SJCRH30 (cell line): ENCODE data around the gene TH. TPM values are rescaled to one million over a fixed set of nuclear protein-coding genes. Genes with fewer than 3 reads are reported as not detected.

Experiments used
- DNase-seq, 2 experiments: peaks; one replicate each; pipeline ENCODE4 v3.0.0-alpha.2; 2015 to 2020
- H3K27ac ChIP-seq: fragments of 250-450 bp; sonication (Bioruptor Pico); 2 replicates; pipeline ENCODE4 v1.5.1; 2020; ENCODE audit warnings: mild to moderate bottlenecking, moderate library complexity
- H3K27me3 ChIP-seq: fragments of 250-450 bp; sonication (Bioruptor Pico); 2 replicates; pipeline ENCODE4 v1.5.1; 2020; ENCODE audit warnings: mild to moderate bottlenecking, moderate library complexity
- H3K36me3 ChIP-seq: fragments of 250-450 bp; sonication (Bioruptor Pico); 2 replicates; pipeline ENCODE4 v1.5.1; 2020; ENCODE audit warnings: mild to moderate bottlenecking, moderate library complexity
- H3K4me1 ChIP-seq: fragments of 250-450 bp; sonication (Bioruptor Pico); 2 replicates; pipeline ENCODE4 v1.5.1; 2020; ENCODE audit warnings: mild to moderate bottlenecking, moderate library complexity
- H3K4me3 ChIP-seq: fragments of 250-450 bp; sonication (Bioruptor Pico); 2 replicates; pipeline ENCODE4 v1.5.1; 2020; ENCODE audit warnings: mild to moderate bottlenecking, moderate library complexity
- H3K9me3 ChIP-seq: fragments of 250-450 bp; sonication (Bioruptor Pico); replicated peaks from 2 replicates; pipeline ENCODE4 v1.5.1; 2020; ENCODE audit warnings: mild to moderate bottlenecking, moderate library complexity
- total RNA-seq: library from RNA; depleted of rRNA; stranded (reverse); fragments of >200 nt; shearing (Covaris generic); gene quantifications from 2 replicates; pipeline ENCODE4 v1.2.3, GENCODE V29; 2014

The TH gene
- total RNA-seq, 1 experiment from 2014 or later: not detected

DNA sequence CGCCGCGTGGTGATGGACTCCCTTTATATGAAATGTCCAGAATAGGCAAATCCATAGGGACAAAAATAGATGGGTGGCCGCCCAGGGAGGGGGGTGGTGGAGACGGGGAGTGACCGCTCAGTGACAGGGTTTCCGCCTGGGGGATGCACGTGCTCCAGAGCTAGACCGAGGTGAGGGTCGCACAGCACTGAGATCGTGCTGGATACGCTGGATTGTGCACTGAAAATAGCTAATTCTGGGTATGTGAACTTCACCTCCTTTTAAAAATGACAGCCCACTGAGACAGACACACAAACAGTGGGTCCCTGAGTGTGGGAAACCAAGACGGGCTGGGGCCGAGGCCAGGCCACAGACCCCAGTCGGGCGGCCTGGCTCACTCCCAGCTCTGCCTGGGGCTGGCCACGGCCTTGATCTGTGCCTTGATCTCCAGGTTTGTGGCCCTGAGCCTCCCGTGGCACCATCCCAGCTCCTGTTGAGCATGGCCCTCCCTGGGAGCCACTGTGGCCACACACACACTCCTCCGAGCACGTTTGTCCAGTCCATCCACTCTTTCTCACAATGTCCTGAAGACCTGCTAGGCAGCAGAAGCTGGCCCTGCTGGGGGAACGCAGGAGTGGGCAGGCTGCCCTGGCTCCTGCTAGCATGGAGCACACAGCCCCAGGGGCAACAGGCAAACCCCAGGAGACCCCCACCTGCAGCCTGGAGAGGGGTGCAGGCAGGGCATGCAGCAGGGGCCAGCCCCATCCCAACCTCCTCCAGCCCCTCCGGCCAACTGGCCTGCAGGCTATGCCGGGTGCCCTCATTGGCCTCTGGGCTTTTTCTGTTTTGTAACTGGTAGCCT lies 41.0 kb upstream of the TH start:
- H3K27ac ChIP-seq: no peak overlapping the region
- DNase-seq: no peak
- peaks cover 29% of the 10 kb centered on the region for H3K4me1 ChIP-seq
- no peaks in the 10 kb centered on the region for H3K36me3 ChIP-seq
- H3K4me3 ChIP-seq: no peak overlapping the region
- H3K27me3 ChIP-seq: no peaks in the 10 kb centered on the region; the same call in 1 of the 2 replicates
- H3K9me3 ChIP-seq: no peaks in the 10 kb centered on the region

DNA sequence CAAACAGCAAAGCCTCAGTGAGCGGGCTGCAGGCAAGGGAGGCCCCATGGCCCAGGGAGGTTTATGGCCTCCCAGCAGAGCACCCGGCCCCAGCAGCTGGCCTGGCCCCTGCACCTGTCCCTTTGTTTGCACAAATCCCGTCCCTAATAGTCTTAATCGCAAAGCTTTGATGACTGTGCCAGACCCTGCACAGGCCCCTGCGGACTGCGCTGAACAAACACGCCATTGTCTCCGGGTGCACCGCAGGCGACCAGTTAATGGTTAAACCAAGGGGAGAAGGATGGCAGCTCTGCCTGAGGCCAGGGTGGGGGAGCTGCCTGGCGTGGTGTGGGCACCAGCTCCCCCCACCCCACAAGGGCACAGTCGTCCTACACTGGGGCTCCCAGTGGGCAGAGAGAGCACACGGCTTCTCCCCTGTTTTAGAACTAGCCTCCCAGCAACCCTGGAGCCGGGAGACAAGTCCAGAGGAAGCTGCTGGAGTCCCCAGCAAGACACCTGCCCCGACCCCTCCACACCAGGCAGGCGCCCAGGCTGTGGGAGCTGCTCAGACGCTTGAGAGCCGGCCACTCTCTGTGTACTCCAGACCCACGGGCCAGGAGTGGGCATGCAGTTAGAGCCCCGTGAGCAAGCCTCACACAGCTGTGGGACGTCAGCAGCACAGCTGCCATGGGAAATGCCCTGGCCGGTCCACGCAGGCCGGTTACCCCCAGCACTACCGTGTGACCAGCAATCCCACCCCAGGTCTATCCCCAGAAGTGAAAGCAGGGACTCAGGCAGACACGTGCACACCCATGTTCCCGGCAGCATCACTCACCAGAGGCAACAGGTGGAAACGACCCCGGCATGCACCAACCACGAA lies 39.7 kb upstream of the TH start:
- Histone ChIP-seq H3K36me3 (no peaks in the 10 kb centered on the region), H3K9me3 (no peaks in the 10 kb centered on the region), H3K4me1 (peaks cover 29% of the 10 kb centered on the region), H3K27ac (peak overlapping the region; percentile 78), H3K27me3 (no peaks in the 10 kb centered on the region; the same call in 1 of the 2 replicates), H3K4me3 (no peak overlapping the region)
- DNase-seq: peak; percentile 95 to 97

DNA sequence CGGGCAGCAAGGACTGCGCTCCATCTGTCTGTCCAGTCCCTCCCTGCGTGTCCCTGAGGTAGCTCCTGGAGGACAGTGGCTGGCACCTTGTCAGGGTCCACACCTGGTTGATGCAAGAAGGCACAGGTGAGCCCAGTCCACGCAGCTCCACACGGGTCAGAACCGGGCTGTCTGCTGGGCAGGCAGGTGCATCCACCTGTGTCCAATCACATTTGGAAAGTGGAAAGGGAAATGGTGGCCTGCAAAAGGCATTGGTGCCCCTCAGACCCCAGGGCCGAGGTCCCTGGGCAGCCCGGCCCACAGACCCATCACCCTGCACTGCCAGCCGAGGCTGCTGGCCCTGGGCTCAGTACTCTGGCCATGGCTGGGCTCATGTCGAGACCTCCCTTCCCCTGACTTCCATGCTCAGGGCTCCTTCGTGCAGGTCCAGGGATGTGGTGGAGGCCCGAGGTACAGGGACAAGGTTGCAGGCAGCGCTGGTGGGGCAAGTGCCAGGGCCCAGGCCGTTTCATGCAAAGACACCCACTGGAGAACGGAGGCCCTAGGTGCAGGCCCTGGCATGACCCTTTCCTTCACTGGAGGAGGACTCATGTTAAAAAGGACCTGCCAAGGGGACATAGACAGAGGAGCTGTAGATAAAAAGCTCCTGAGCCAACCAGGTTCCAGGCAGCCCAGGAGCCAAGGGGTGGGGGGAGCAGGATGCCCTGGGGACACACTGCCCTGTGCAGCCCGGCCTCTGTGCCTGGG lies 38.9 kb upstream of the TH start:
- Histone ChIP-seq H3K36me3 (no peaks in the 10 kb centered on the region), H3K4me1 (peaks cover 29% of the 10 kb centered on the region), H3K27me3 (no peaks in the 10 kb centered on the region; the same call in 1 of the 2 replicates), H3K27ac (peak overlapping the region; percentile 22; the same call in 1 of the 2 replicates), H3K9me3 (no peaks in the 10 kb centered on the region), H3K4me3 (no peak overlapping the region)
- DNase-seq: no peak

DNA sequence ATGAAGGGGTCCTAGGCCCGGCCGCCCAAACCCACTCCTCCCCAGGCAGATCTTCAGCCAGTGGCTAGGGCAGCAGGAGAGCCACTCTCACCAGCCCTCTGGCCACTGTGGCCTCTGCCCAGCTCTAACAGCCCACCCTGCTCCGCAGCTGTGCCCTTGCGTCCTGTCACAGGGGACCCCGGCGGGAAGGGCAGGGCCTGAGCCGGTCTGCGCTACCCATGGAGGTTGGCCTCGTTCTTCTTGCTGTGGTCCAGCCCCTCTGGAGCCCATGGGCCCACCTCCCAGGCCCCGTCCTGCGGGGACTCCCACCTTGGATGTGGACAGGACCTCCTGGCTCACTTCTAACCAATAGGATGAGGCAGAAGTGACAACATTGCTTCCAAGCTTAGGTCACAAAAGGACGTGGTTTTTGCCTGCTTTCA lies 38.3 kb upstream of the TH start:
- Histone ChIP-seq H3K4me3 (no peak overlapping the region), H3K36me3 (no peaks in the 10 kb centered on the region), H3K27me3 (no peaks in the 10 kb centered on the region; the same call in 1 of the 2 replicates), H3K4me1 (peaks cover 29% of the 10 kb centered on the region), H3K9me3 (no peaks in the 10 kb centered on the region), H3K27ac (no peak overlapping the region)
- peak in 1 of 2 experiments; percentile 10 for DNase-seq

DNA sequence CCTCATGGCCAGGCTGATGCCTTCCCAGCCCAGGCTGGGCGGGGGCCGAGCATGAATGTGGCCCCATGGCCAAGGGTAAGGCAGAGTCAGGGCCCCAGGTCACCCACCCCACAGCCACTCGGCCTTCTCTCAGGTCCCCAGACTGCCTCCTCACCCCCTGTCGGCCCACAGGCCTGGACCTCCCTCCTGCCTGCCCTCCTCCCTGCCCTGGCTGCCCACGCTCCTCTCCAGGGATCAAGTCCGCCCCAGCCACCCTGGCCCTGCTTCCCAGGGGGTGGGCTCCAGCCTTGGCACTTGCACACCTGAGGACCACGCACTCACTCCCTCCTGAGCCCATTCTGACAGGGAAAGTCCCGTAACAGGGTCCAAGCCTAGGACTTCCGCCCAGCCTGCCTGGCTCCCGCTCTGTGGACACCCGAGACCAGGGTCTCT lies 37.8 kb upstream of the TH start:
- no peaks in the 10 kb centered on the region; the same call in 1 of the 2 replicates for H3K27me3 ChIP-seq
- DNase-seq: no peak

DNA sequence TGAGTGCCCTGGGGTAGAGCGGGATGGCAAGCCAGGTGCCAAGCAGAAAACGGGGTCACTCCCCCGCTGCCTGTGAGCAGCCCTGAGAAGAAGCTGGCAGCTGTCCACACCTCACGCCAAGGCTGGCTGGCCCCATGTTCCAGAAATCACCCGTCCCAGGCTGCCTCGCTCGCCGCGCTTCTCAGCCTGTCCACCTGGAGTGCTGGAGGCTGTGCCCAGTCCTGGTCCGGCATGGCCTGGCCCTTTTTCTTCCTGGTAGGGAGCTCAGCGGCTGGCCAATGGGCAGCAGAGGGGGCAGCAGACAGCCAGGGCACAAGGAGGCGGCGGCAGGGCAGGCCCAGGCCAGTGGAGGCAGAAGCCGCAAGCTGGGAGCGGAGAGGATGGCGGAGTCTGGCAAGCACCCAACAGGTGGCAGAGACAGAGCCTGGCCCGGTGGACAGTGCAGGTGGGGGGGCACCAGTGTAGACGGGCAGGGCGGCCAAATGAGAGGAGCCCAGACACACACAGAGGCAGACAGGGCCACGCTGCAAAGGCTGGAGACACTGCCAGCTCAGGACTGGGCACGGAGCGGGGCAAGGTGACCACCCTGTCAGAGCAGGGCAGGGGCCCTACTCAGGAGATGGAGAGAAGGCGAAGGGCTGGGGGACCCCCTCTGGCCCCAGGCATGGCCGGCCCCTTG lies 37.2 kb upstream of the TH start:
- no peak overlapping the region for H3K4me3 ChIP-seq
- peaks cover under 1% of the 10 kb centered on the region; the same call in 1 of the 2 replicates for H3K27me3 ChIP-seq
- no peaks in the 10 kb centered on the region for H3K9me3 ChIP-seq
- peak in 1 of 2 experiments; percentile 13 for DNase-seq
- H3K27ac ChIP-seq: no peak overlapping the region
- peaks cover 23% of the 10 kb centered on the region for H3K4me1 ChIP-seq
- H3K36me3 ChIP-seq: no peaks in the 10 kb centered on the region

More for the DNA sequence above, 37.8 kb upstream of the TH start:
- no peak overlapping the region for H3K27ac ChIP-seq
- H3K4me1 ChIP-seq: peaks cover 28% of the 10 kb centered on the region
- no peaks in the 10 kb centered on the region for H3K36me3 ChIP-seq
- no peak overlapping the region for H3K4me3 ChIP-seq
- H3K9me3 ChIP-seq: no peaks in the 10 kb centered on the region

DNA sequence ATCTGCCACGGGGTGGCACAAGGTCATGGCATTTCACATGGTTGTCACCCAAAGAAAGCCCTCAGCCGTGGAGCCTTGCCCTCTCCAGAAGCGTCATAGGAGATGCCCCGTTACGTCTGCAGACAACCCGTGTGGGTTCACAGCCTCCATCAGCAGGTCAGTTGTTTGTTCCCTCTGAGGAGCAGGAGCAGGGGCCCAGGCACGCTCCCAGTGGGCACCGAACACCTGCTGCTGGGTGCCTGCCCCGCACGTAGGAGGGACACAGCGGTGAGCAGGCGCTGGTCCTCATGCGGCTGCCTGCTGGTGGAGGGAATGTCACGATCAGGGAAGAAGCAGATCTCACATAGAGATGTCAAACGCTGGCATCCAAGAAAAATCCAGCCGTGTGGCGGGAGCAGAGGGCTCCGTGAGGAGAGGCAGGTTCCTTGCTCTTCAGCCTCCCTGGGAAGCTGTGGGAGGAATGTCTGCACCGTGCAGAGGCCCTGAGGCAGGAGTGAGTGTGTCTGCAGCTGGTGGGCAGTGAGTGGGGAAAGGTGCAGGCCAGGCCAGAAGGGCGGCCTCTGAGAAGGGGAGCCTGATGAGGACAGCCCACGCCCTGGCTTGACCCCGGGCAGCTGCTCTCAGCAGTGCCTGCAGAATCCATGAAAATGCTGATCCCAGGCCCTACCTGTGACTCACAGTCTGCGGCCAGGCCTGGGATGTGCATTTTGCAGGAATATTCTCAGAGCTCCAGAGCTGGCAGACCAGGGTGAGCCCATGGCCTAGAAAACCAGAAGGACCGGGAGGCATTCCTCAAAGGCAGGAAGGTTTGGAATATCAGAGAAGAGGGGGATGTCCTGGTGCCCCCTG lies 36.4 kb upstream of the TH start:
- DNase-seq: peak in 1 of 2 experiments; percentile 14
- peaks cover 8% of the 10 kb centered on the region; the same call in 1 of the 2 replicates for H3K27me3 ChIP-seq
- H3K4me3 ChIP-seq: no peak overlapping the region
- H3K27ac ChIP-seq: no peak overlapping the region
- H3K4me1 ChIP-seq: peaks cover 20% of the 10 kb centered on the region
- no peaks in the 10 kb centered on the region for H3K36me3 ChIP-seq
- no peaks in the 10 kb centered on the region for H3K9me3 ChIP-seq

DNA sequence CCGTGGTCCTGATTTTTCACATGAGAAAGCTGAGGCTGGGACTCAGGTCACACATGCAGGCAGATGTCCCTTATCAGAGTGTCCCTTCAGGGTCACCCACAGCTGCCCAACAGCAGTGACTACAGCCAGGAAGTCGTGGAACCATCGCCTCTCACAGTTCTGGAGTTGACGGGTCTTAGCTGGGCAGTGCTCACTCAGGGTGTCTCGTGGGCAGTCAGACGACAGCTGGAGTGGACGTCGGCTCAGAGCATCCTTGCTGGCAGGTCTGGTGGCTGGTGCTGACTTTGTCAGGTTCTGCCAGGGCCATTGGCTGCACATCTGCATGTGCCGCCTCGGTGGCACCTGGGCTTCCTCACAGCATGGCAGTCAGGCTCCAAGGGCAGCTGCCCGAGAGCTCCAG lies 35.6 kb upstream of the TH start:
- H3K27me3 ChIP-seq: 0 out of 2 replicates have a peak, but pooled peaks cover 8% of the 10 kb centered on the region

DNA sequence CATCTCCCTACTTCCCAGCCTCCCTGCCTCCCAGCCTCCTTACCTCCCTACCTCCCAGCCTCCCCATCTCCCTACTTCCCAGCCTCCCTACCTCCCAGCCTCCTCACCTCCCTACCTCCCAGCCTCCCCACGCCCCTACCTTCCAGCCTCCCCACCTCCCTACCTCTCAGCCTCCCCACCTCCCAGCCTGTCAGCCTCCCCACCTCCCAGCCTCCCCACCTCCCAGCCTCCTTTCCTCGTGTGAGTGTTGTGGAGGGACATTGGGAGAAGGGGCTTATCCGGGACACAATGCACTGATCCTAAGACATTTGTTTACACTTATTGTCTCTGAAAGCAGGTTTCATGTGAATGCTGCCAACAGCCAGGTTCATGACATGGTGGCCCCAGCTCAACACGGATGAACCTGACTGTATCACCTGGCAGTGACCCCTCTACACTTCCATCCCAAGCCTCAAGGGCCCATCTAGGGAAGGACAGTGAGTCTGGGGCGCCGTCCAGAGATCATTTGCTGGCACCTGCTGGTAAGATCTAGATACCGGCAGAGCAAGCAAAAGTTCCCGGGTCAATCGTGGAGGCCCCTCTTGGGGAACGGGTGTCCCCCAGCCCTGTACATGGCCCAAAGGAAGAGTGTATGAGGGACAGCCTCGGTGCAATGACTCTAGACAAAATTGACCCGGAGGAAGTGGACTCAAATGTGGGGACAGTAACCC lies 34.5 kb upstream of the TH start:
- 0 out of 2 replicates have a peak, but pooled peaks cover 8% of the 10 kb centered on the region for H3K27me3 ChIP-seq
- H3K27ac ChIP-seq: no peak overlapping the region
- peaks cover 13% of the 10 kb centered on the region for H3K4me1 ChIP-seq
- no peak overlapping the region for H3K4me3 ChIP-seq
- no peaks in the 10 kb centered on the region for H3K36me3 ChIP-seq
- DNase-seq: no peak
- H3K9me3 ChIP-seq: no peaks in the 10 kb centered on the region

More for the DNA sequence above, 35.6 kb upstream of the TH start:
- Histone ChIP-seq H3K27ac (no peak overlapping the region), H3K36me3 (no peaks in the 10 kb centered on the region), H3K4me3 (no peak overlapping the region), H3K4me1 (peaks cover 20% of the 10 kb centered on the region), H3K9me3 (no peaks in the 10 kb centered on the region)
- DNase-seq: no peak

DNA sequence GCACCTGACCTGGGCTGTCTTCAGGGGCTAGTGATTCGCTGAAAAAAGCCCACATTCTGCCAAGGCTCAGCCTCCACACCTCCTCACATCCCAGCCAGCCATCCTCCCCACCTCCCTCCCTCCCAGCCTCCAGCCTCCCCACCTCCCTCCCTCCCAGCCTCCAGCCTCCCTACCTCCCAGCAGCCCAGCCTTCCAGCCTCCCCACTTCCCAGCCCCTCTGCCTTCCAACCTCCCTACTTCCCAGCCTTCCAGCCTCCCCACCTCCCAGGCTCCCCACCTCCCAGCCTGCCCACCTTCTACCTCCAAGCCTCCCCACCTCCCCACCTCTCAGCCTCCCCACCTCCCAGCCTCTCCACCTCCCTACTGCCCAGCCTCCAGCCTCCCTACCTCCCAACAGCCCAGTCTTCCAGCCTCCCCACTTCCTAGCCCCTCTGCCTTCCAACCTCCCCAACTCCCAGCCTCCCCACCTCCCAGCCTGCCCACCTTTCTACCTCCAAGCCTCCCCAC lies 33.7 kb upstream of the TH start:
- no peak overlapping the region for H3K27ac ChIP-seq
- H3K4me3 ChIP-seq: no peak overlapping the region
- no peak for DNase-seq
- 0 out of 2 replicates have a peak, but pooled peaks cover 8% of the 10 kb centered on the region for H3K27me3 ChIP-seq
- peaks cover 6% of the 10 kb centered on the region for H3K4me1 ChIP-seq
- no peaks in the 10 kb centered on the region for H3K36me3 ChIP-seq
- no peaks in the 10 kb centered on the region for H3K9me3 ChIP-seq

DNA sequence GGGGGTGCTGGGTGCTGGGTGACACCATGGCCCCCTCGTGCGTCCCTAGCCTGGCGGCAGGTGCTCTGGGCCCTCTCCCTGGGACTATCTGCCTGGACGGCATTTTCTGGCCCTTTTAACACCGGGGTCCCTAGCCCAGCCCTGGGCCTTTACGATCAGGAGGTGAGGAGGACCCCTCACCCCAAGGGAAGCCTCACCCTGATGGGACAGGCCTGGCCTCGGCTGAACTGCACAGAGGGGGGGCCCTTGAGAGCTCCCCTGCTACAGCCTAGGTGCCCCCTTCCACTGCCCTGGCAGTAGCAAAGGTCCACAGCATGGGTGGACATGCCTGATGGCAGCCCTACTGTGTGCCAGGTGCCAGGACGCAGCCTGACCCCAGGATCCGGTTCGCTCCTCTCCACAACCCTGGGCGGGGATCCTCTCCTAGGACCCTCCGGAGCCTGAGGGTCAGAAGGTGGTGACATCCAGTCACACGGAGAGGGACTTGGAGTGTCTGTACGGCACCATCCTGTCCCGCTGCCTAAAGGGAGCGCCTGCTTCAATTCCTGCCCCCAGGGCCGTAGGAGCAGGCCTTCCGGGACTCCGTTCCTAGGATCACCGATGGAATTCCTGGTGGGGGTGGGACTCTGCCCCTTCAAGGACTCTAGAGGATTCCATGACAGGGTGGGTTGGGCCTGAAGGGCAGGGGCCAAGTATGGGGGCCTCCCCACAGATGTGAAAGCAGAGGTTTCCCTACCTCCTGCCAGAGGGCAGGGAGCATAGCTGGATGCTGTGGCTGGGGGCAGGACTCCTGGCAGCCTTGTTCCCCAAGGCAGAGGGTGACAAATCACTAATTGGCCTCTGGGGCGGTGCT lies 33.0 kb upstream of the TH start:
- H3K27me3 ChIP-seq: peaks cover 8% of the 10 kb centered on the region; the same call in 1 of the 2 replicates
- no peaks in the 10 kb centered on the region for H3K36me3 ChIP-seq
- DNase-seq: peak in 1 of 2 experiments; percentile 2
- H3K27ac ChIP-seq: no peak overlapping the region
- H3K4me1 ChIP-seq: no peaks in the 10 kb centered on the region
- no peak overlapping the region for H3K4me3 ChIP-seq
- no peaks in the 10 kb centered on the region for H3K9me3 ChIP-seq
